Measurements from ENCODE around the gene FAM124A.

Gene FAM124A

GRCh38 chr13:51221108-51221507 lies 1.1 kb upstream of the FAM124A start:
- DNase-seq: no peak

GRCh38 chr13:51221674-51222036 lies 543 bp upstream of the FAM124A start:
- no peak for DNase-seq

GRCh38 chr13:51222686-51223559 lies 725 bp downstream of the FAM124A start:
- DNase-seq: no peak

GRCh38 chr13:51223560-51224270 lies 1.5 kb downstream of the FAM124A start:
- no peak for DNase-seq

GRCh38 chr13:51225029-51225428 lies 2.8 kb downstream of the FAM124A start:
- DNase-seq: no peak

- DNase-seq: no peak
Observed at GRCh38 chr13:51227404-51227803, 5.2 kb downstream of the FAM124A start.

GRCh38 chr13:51229101-51229719 lies 7.0 kb downstream of the FAM124A start:
- no peak for DNase-seq

- DNase-seq: no peak
Observed at GRCh38 chr13:51229731-51230130, 7.5 kb downstream of the FAM124A start.

GRCh38 chr13:51230477-51231105 lies 8.4 kb downstream of the FAM124A start:
- no peak for DNase-seq

GRCh38 chr13:51231456-51231855 lies 9.3 kb downstream of the FAM124A start:
- no peak for DNase-seq

- DNase-seq: no peak
Observed at GRCh38 chr13:51232328-51232727, 10.1 kb downstream of the FAM124A start.

- no peak for DNase-seq
Observed at GRCh38 chr13:51233117-51233826, 11.1 kb downstream of the FAM124A start.

- no peak for DNase-seq
Observed at GRCh38 chr13:51234676-51235075, 12.5 kb downstream of the FAM124A start.

GRCh38 chr13:51235186-51235585 lies 13.0 kb downstream of the FAM124A start:
- DNase-seq: no peak

GRCh38 chr13:51235756-51236490 lies 13.7 kb downstream of the FAM124A start:
- no peak for DNase-seq

GRCh38 chr13:51236491-51236792 lies 14.2 kb downstream of the FAM124A start:
- no peak for DNase-seq

GRCh38 chr13:51237386-51237785 lies 15.2 kb downstream of the FAM124A start:
- DNase-seq: no peak

GRCh38 chr13:51237887-51238286 lies 15.7 kb downstream of the FAM124A start:
- no peak for DNase-seq

GRCh38 chr13:51240178-51240577 lies 18.0 kb downstream of the FAM124A start:
- no peak for DNase-seq

- DNase-seq: no peak
Observed at GRCh38 chr13:51240958-51241357, 18.8 kb downstream of the FAM124A start.

GRCh38 chr13:51241720-51242119 lies 19.5 kb downstream of the FAM124A start:
- no peak for DNase-seq

GRCh38 chr13:51243227-51243626 lies 21.0 kb downstream of the FAM124A start:
- DNase-seq: no peak
